ENCODE results near the gene KRT3.

DNA sequence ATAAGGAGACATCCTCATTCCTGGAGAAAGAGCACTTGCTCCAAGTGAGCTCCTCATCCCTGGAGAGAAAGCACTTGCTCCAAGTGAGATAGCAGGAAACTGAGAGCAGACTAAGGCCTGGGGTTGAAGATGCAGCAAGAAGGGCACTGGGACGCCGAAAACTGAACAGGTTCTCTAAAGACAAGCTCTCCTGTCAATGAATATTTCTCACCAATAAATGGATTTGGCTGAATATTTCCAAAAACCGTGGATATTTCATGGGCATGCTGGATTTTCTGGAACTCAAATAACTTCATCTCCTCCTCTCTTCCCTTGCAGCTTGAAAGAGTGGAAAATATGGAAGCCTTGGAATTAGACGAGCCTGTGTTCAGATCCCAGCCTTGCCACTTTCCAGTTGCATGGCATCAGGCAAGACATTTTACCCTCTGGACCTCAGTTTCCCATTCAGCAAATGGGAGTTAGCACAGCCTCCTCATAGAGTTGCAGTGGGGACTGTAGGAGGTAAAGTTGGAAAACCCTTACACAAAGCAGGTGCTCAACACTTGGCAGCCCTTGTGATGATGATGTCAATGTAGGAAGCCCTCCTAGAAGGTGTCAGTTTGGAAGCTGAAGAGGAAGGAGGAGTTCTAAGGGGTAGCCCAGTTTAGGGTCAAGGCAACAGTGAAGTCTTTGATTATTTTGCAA, 14.4 kb downstream of the KRT3 start:
- TF ChIP-seq CTCF (IDR thresholded peaks at IDR 0.05; ENCODE audit: low read depth, low read length, missing input control) (no peak), MAX (IDR thresholded peaks at IDR 0.05) (no peak), JUND (IDR thresholded peaks at IDR 0.05) (no peak), SP1 (IDR thresholded peaks at IDR 0.05) (no peak), RAD21 (IDR thresholded peaks at IDR 0.05) (no peak), TAF1 (conservative IDR thresholded peaks at IDR 0.05) (no peak)
- TF ChIP-seq, protein P1, sequence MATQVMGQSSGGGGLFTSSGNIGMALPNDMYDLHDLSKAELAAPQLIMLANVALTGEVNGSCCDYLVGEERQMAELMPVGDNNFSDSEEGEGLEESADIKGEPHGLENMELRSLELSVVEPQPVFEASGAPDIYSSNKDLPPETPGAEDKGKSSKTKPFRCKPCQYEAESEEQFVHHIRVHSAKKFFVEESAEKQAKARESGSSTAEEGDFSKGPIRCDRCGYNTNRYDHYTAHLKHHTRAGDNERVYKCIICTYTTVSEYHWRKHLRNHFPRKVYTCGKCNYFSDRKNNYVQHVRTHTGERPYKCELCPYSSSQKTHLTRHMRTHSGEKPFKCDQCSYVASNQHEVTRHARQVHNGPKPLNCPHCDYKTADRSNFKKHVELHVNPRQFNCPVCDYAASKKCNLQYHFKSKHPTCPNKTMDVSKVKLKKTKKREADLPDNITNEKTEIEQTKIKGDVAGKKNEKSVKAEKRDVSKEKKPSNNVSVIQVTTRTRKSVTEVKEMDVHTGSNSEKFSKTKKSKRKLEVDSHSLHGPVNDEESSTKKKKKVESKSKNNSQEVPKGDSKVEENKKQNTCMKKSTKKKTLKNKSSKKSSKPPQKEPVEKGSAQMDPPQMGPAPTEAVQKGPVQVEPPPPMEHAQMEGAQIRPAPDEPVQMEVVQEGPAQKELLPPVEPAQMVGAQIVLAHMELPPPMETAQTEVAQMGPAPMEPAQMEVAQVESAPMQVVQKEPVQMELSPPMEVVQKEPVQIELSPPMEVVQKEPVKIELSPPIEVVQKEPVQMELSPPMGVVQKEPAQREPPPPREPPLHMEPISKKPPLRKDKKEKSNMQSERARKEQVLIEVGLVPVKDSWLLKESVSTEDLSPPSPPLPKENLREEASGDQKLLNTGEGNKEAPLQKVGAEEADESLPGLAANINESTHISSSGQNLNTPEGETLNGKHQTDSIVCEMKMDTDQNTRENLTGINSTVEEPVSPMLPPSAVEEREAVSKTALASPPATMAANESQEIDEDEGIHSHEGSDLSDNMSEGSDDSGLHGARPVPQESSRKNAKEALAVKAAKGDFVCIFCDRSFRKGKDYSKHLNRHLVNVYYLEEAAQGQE (IDR thresholded peaks at IDR 0.05) = no peak

Data from liver (tissue), 3 donors.